ENCODE data around the gene MYOC. TPM values are rescaled to one million over a fixed set of nuclear protein-coding genes. Genes with fewer than 3 reads are reported as not detected.
A peak's percentile ranks its signal among the peaks of the same experiment; 100 is the strongest.

The MYOC gene
- total RNA-seq, 2 experiments from 2014 or later = not detected

GRCh38 chr1:171674431-171675405 lies 22.2 kb upstream of the MYOC start:
- Histone ChIP-seq H3K4me3 (ENCODE audit: low read length) (no peak overlapping the region), H3K9me3 (ENCODE audit: control insufficient read depth in 1 of 2, insufficient read depth in 1 of 2, low read length in 2 of 2) (no peaks in the 10 kb centered on the region), H3K27me3 (ENCODE audit: control insufficient read depth in 1 of 2, insufficient read depth in 2 of 2, low read length in 2 of 2) (peaks cover 3 to 5% of the 10 kb centered on the region in 2 experiments), H3K27ac (ENCODE audit: low read depth in 1 of 2, low read length in 2 of 2) (no peak overlapping the region), H3K4me1 (ENCODE audit: insufficient read depth, low read length) (no peaks in the 10 kb centered on the region), H3K36me3 (ENCODE audit: insufficient read depth, low read length) (no peaks in the 10 kb centered on the region)
- Mint-ChIP-seq H3K4me1 (ENCODE audit: low read depth) (no peaks in the 10 kb centered on the region), H3K27me3 (peaks cover 11% of the 10 kb centered on the region), H3K27ac (no peak overlapping the region), H3K4me3 (no peak overlapping the region), H3K9me3 (no peaks in the 10 kb centered on the region), H3K36me3 (ENCODE audit: low read depth) (no peaks in the 10 kb centered on the region)
- ATAC-seq (ENCODE audit: poor library complexity) = no peak
- CTCF ChIA-PET = no interaction called here
- intact Hi-C loops (cut with DNase I, micrococcal nuclease) = no loop called here
- no peak for DNase-seq
- no peak for TF ChIP-seq CTCF (IDR thresholded peaks at IDR 0.05)
- POLR2A ChIA-PET = no interaction called here

GRCh38 chr1:171670739-171671138 lies 18.3 kb upstream of the MYOC start:
- Mint-ChIP-seq H3K36me3 (ENCODE audit: low read depth) (no peaks in the 10 kb centered on the region), H3K4me3 (no peak overlapping the region), H3K27ac (no peak overlapping the region), H3K9me3 (no peaks in the 10 kb centered on the region), H3K27me3 (peaks cover 6% of the 10 kb centered on the region), H3K4me1 (ENCODE audit: low read depth) (no peaks in the 10 kb centered on the region)
- peak in 1 of 14 experiments; percentile 6 for DNase-seq
- Histone ChIP-seq H3K9me3 (ENCODE audit: control insufficient read depth in 1 of 2, insufficient read depth in 1 of 2, low read length in 2 of 2) (no peaks in the 10 kb centered on the region), H3K4me1 (ENCODE audit: insufficient read depth, low read length) (no peaks in the 10 kb centered on the region), H3K36me3 (ENCODE audit: insufficient read depth, low read length) (no peaks in the 10 kb centered on the region), H3K27ac (ENCODE audit: low read depth in 1 of 2, low read length in 2 of 2) (no peak overlapping the region), H3K4me3 (ENCODE audit: low read length) (no peak overlapping the region), H3K27me3 (ENCODE audit: control insufficient read depth in 1 of 2, insufficient read depth in 2 of 2, low read length in 2 of 2) (peaks cover 0 to under 1% of the 10 kb centered on the region in 2 experiments)
- intact Hi-C loops (cut with DNase I, micrococcal nuclease) = no loop called here
- ATAC-seq (ENCODE audit: poor library complexity) = no peak
- no peak for TF ChIP-seq CTCF (IDR thresholded peaks at IDR 0.05)
- ChIA-PET CTCF (no interaction called here), POLR2A (no interaction called here)

- H3K27ac ChIP-seq (ENCODE audit: low read depth in 1 of 2, low read length in 2 of 2) = no peak overlapping the region
- no peak for TF ChIP-seq CTCF (IDR thresholded peaks at IDR 0.05)
These were observed 15.9 kb upstream of the MYOC start for GRCh38 chr1:171668372-171668771.

More at GRCh38 chr1:171668372-171668771, 15.9 kb upstream of the MYOC start:
- CTCF ChIA-PET = no interaction called here
- Mint-ChIP-seq H3K27ac (no peak overlapping the region), H3K36me3 (ENCODE audit: low read depth) (no peaks in the 10 kb centered on the region), H3K9me3 (no peaks in the 10 kb centered on the region), H3K4me3 (no peak overlapping the region), H3K4me1 (ENCODE audit: low read depth) (no peaks in the 10 kb centered on the region), H3K27me3 (no peaks in the 10 kb centered on the region)
- H3K27me3 ChIP-seq (ENCODE audit: control insufficient read depth in 1 of 2, insufficient read depth in 2 of 2, low read length in 2 of 2) = peaks cover 0 to 4% of the 10 kb centered on the region in 2 experiments
- DNase-seq (no peak), ATAC-seq (ENCODE audit: poor library complexity) (no peak)
- POLR2A ChIA-PET = no interaction called here
- no peaks in the 10 kb centered on the region for H3K36me3 ChIP-seq (ENCODE audit: insufficient read depth, low read length)
- H3K4me3 ChIP-seq (ENCODE audit: low read length) = no peak overlapping the region
- H3K4me1 ChIP-seq (ENCODE audit: insufficient read depth, low read length) = no peaks in the 10 kb centered on the region
- no peaks in the 10 kb centered on the region for H3K9me3 ChIP-seq (ENCODE audit: control insufficient read depth in 1 of 2, insufficient read depth in 1 of 2, low read length in 2 of 2)
- intact Hi-C loops (cut with DNase I, micrococcal nuclease) = no loop called here

Data from CD4-positive, alpha-beta T cell (primary cell).